Stimulated activated CD4-positive, alpha-beta T cell treated with anti-CD3 and anti-CD28 coated beads, Interleukin-4, amount 100 ng/mL, for 4 hours (primary cell): ENCODE results near the gene SGCG.
"Not testable (repeated sequence)": the region's sequence is repeated elsewhere in the genome, so short reads cannot be mapped to it uniquely, and the experiment has no call there.

Experiments
- DNase-seq, 2 experiments: peaks; one replicate each; pipeline ENCODE4 v3.0.0-alpha.2; 2020

The SGCG gene

GRCh38 chr13:23180711-23181110 lies at the start of gene SGCG:
Gene SGCG, plus strand, starts transcription at chr13:23180979. Its CDS starts 22,716 bp downstream, at chr13:23203695.
- no peak for DNase-seq

- no peak for DNase-seq
These were observed 46.2 kb upstream of the SGCG start for GRCh38 chr13:23134542-23134941.

- no peak for DNase-seq
These were observed 40.3 kb upstream of the SGCG start for GRCh38 chr13:23140492-23140891.

- no peak for DNase-seq
These were observed 38.8 kb upstream of the SGCG start for GRCh38 chr13:23141964-23142363.

- DNase-seq = not testable (repeated sequence)
These were observed 38.2 kb upstream of the SGCG start for GRCh38 chr13:23142607-23143006.

- DNase-seq = no peak
These were observed 36.3 kb upstream of the SGCG start for GRCh38 chr13:23144431-23144830.

GRCh38 chr13:23146006-23146405 lies 34.8 kb upstream of the SGCG start:
- no peak for DNase-seq

GRCh38 chr13:23146811-23147625 lies 33.8 kb upstream of the SGCG start:
- no peak for DNase-seq

GRCh38 chr13:23147827-23148226 lies 33.0 kb upstream of the SGCG start:
- DNase-seq = no peak

GRCh38 chr13:23157781-23158180 lies 23.0 kb upstream of the SGCG start:
- DNase-seq = no peak

- DNase-seq = no peak
These were observed 21.5 kb upstream of the SGCG start for GRCh38 chr13:23159205-23159759.

- DNase-seq = no peak
These were observed 20.8 kb upstream of the SGCG start for GRCh38 chr13:23159760-23160637.

- DNase-seq = no peak
These were observed 19.9 kb upstream of the SGCG start for GRCh38 chr13:23160638-23161480.

- DNase-seq = no peak
These were observed 19.3 kb upstream of the SGCG start for GRCh38 chr13:23161481-23161825.

- DNase-seq = no peak
These were observed 4.9 kb upstream of the SGCG start for GRCh38 chr13:23175920-23176319.

- no peak for DNase-seq
These were observed 1.4 kb downstream of the SGCG start for GRCh38 chr13:23182142-23182541.

GRCh38 chr13:23183292-23183691 lies 2.5 kb downstream of the SGCG start:
- no peak for DNase-seq

- DNase-seq = no peak
These were observed 4.8 kb downstream of the SGCG start for GRCh38 chr13:23185542-23185941.

GRCh38 chr13:23201870-23202269 lies 21.1 kb downstream of the SGCG start:
- no peak for DNase-seq

- DNase-seq = no peak
These were observed 21.6 kb downstream of the SGCG start for GRCh38 chr13:23202383-23202782.

GRCh38 chr13:23203516-23203915 lies 22.7 kb downstream of the SGCG start:
- DNase-seq = no peak

GRCh38 chr13:23205807-23206206 lies 25.0 kb downstream of the SGCG start:
- DNase-seq = no peak

GRCh38 chr13:23212671-23213070 lies 31.9 kb downstream of the SGCG start:
- no peak for DNase-seq
